Germinal center (tissue), 1 donor: ENCODE measurements around the gene SULF2.
A peak's percentile ranks its signal among the peaks of the same experiment; 100 is the strongest.

Experiments
- DNase-seq: peaks from one replicate; pipeline ENCODE4 v3.0.0; 2012; ENCODE audit warnings: mixed read lengths, low spot score

The SULF2 gene

GRCh38 chr20:47737923-47738322 lies 47.4 kb downstream of the SULF2 start:
- DNase-seq = no peak

- no peak for DNase-seq
Observed at GRCh38 chr20:47736570-47737152, 48.6 kb downstream of the SULF2 start.

GRCh38 chr20:47735412-47736400 lies 49.6 kb downstream of the SULF2 start:
- no peak for DNase-seq

- no peak for DNase-seq
Observed at GRCh38 chr20:47734870-47735269, 50.4 kb downstream of the SULF2 start.

GRCh38 chr20:47733892-47734291 lies 51.4 kb downstream of the SULF2 start:
- no peak for DNase-seq

GRCh38 chr20:47730744-47731143 lies 54.5 kb downstream of the SULF2 start:
- peak; percentile 18 for DNase-seq

GRCh38 chr20:47729472-47729871 lies 55.8 kb downstream of the SULF2 start:
- DNase-seq = no peak

GRCh38 chr20:47727909-47728361 lies 57.3 kb downstream of the SULF2 start:
- no peak for DNase-seq

- DNase-seq = peak; percentile 83
Observed at GRCh38 chr20:47727170-47727880, 58.0 kb downstream of the SULF2 start.

GRCh38 chr20:47726632-47727031 lies 58.6 kb downstream of the SULF2 start:
- no peak for DNase-seq

GRCh38 chr20:47725248-47725973 lies 59.9 kb downstream of the SULF2 start:
- peak; percentile 83 for DNase-seq

GRCh38 chr20:47724910-47725247 lies 60.4 kb downstream of the SULF2 start:
- no peak for DNase-seq

GRCh38 chr20:47724396-47724795 lies 60.9 kb downstream of the SULF2 start:
- no peak for DNase-seq

- DNase-seq = no peak
Observed at GRCh38 chr20:47723322-47723721, 62.0 kb downstream of the SULF2 start.

- no peak for DNase-seq
Observed at GRCh38 chr20:47720636-47721427, 64.4 kb downstream of the SULF2 start.

GRCh38 chr20:47719625-47720024 lies 65.7 kb downstream of the SULF2 start:
- no peak for DNase-seq

- DNase-seq = no peak
Observed at GRCh38 chr20:47719211-47719610, 66.1 kb downstream of the SULF2 start.

- DNase-seq = no peak
Observed at GRCh38 chr20:47718398-47718797, 66.9 kb downstream of the SULF2 start.

GRCh38 chr20:47717421-47717820 lies 67.9 kb downstream of the SULF2 start:
- DNase-seq = no peak

- DNase-seq = no peak
Observed at GRCh38 chr20:47713878-47714450, 71.3 kb downstream of the SULF2 start.

GRCh38 chr20:47713163-47713562 lies 72.1 kb downstream of the SULF2 start:
- DNase-seq = no peak
